ENCODE measurements around the gene KLF7. TPM values are rescaled to one million over a fixed set of nuclear protein-coding genes. Genes with fewer than 3 reads are reported as not detected.
"Not testable (repeated sequence)": the region's sequence is repeated elsewhere in the genome, so short reads cannot be mapped to it uniquely, and the experiment has no call there.

KLF7 gene
- total RNA-seq, 1 experiment from 2014 or later: 7.3 TPM

- no peak for DNase-seq (ENCODE audit: low read depth)
These were observed 99.6 kb downstream of the KLF7 start for GRCh38 chr2:207066166-207066565.

DNA sequence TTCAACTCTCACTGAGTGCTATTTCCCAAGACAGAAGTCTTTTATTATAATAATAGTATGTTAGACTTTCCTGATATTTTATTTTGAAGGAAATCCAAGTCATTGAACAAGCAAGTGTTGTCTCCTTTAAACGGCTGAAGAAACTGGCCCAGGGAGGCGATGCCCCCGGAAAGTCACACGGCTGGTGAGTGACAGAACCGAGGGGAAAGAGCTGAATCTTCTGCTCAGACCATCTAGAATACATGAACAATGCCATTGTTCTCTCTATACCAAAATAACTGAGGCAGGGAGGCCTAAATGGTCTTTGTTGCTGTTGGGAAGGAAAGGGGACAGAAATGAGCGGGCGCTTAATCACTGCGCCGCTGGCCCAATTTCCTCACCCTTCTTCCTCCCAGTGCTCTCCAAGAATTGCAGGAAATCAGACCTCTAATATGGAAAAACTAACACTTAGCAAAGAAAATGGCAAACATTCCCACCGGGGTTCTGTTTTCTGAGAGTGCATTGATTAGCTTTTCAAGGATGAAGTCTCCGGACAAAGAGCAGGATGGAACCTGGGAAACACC is 101.5 kb downstream of the KLF7 start:
- DNase-seq (ENCODE audit: low read depth): no peak

- no peak for DNase-seq (ENCODE audit: low read depth)
These were observed 104.6 kb downstream of the KLF7 start for GRCh38 chr2:207061181-207061580.

- DNase-seq (ENCODE audit: low read depth): peak; percentile 44
These were observed 110.5 kb downstream of the KLF7 start for GRCh38 chr2:207055257-207055656.

DNA sequence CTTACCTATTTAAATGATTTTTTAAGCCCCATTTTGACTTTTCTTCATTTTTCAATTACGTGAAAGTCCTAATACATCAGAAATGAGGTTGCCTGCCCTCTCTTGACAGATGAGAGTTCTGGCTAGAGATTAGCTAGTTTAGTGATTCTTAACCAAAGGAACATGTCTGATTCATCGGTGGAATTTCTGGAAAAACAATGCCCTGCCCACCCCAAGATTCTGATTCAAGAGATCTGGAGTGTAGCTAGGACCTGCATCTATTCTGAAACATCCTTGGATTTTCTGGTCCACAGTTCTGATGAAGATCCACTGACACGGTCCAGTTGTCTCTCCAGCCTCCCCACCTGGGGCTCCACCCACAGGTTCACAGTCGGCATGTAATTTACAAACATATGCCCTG is 111.2 kb downstream of the KLF7 start:
- DNase-seq (ENCODE audit: low read depth): no peak

GRCh38 chr2:207051385-207051965 is 114.3 kb downstream of the KLF7 start:
- no peak for DNase-seq (ENCODE audit: low read depth)

DNA sequence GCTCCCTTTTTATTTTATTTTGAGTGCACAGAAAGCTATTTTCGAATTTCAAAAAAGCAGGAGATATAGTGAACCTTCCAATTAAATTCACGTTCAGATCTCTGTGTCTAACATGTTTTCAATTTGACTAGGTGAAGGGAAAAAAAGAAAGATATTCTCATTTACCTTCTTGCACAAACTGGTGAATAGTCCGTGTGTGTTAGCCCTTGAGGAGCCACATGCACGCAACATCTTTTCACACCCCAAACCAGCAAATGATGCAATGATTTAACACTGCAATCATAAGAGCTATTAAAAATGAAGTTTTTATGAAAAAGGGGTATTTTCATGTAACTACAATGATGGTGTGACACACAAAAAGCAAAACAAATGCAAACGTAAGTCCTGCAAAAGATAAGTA is 116.6 kb downstream of the KLF7 start:
- DNase-seq (ENCODE audit: low read depth): no peak

- DNase-seq (ENCODE audit: low read depth): no peak
These were observed 117.3 kb downstream of the KLF7 start for GRCh38 chr2:207048416-207048815.

DNA sequence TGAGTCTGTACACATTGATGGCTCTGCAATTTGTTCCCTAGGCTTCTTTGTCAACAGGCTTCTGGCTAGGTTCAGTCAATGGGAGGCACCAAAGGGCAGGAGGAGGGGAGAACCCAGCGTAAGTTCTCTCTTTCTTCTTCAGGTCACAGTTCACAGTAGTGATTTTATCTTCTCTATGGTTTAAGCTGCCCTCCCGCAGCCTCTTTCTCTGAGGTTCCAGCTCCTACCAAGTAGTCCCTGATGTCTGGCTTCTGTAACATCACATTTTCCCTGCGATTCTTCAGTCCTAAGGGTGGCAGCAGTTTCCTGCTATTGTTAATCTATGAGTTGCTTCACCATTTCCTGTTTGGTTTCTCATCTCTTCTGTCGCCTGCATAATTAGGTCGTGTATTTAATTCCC is 119.0 kb downstream of the KLF7 start:
- peak; percentile 25 for DNase-seq (ENCODE audit: low read depth)

- no peak for DNase-seq (ENCODE audit: low read depth)
These were observed 120.2 kb downstream of the KLF7 start for GRCh38 chr2:207045531-207045930.

- DNase-seq (ENCODE audit: low read depth): no peak
These were observed 121.1 kb downstream of the KLF7 start for GRCh38 chr2:207044379-207045362.

- DNase-seq (ENCODE audit: low read depth): no peak
These were observed 122.9 kb downstream of the KLF7 start for GRCh38 chr2:207042841-207043240.

GRCh38 chr2:207041786-207042554 is 123.8 kb downstream of the KLF7 start:
- DNase-seq (ENCODE audit: low read depth): no peak

DNA sequence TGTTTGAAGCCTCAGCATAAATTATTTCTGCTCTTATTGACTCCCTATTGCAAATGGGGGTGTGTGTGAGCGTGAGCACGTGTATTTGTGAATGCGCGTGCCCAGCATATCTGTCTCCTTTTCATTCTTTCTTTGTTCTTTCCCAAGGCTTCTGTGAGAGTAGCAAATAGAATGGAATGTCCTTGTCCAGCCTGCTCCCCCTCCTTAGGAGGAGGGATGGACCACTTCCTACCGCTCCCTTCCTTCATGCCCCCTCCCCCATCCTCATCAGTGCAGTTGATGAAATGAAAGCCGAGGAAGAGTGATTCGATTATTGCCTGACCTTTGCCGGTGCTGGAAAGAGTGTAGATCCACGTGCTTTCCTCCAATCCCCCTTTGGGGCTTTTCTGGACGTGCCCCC is 124.5 kb downstream of the KLF7 start:
- no peak for DNase-seq (ENCODE audit: low read depth)

DNA sequence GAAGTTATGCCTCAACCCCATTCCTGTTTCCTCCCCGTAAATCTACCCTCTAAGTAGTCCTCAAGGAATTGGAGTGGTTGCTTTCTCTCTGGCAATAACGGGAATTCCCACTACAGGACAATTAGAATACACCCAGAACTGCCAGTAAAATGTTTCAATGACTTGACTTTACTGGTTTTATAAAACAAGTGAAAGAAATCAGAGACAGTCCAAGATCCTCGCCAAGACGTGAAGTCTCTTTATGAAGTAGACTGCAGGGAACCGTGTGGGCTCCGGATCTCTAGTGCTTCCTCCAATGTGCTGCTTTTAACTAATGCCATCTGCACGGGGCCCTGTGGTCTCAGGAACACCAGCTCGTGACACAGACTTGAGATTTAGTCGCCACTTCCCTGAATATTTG is 125.1 kb downstream of the KLF7 start:
- no peak for DNase-seq (ENCODE audit: low read depth)

GRCh38 chr2:207039225-207039624 is 126.5 kb downstream of the KLF7 start:
- DNase-seq (ENCODE audit: low read depth): no peak

- no peak for DNase-seq (ENCODE audit: low read depth)
These were observed 127.4 kb downstream of the KLF7 start for GRCh38 chr2:207038299-207038698.

DNA sequence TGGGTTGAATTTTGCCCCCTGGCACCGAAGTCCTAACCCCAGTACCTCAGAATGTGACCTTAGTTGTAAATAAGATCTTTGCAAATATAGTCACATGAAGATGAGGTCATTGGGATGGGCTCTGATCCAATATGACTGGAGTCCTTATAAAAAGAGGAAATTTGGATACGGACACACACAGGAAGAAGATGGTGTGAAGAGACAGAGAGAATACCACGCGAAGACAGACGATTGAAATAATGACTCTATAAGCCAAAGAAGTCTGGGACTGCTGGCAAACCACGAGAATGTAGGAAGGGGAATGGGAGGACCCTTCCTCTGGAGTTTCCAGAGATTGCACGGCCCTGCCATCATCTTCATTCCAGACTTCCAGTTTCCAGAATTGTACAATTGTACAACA is 127.9 kb downstream of the KLF7 start:
- peak; percentile 15 for DNase-seq (ENCODE audit: low read depth)

DNA sequence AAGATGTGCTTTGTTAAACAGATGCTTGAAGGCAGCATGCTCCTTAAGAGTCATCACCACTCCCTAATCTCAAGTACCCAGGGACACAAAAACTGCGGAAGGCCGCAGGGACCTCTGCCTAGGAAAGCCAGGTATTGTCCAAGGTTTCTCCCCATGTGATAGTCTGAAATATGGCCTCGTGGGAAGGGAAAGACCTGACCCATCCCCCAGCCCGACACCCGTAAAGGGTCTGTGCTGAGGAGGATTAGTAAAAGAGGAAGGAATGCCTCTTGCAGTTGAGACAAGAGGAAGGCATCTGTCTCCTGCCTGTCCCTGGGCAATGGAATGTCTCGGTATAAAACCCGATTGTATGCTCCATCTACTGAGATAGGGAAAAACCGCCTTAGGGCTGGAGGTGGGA is 128.7 kb downstream of the KLF7 start:
- not testable (repeated sequence) for DNase-seq (ENCODE audit: low read depth)

DNA sequence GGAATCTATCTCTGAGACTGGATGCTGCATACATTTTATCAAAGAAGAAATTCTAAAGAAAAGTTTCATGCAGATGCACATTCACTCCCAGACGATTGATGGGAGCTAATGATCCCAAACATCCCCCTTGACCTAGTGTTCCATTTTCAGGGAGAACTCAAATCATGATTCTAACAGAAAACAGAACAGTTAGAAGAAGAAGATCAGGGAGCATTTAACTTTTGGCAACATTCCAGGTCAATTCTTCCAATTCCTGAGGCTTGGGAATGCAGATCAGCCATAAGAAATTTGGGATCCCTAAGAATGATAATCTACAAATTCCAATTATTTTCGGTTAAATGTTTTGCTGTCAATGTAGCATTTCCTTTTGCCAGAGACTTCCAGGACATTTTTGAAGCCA is 129.9 kb downstream of the KLF7 start:
- no peak for DNase-seq (ENCODE audit: low read depth)

DNA sequence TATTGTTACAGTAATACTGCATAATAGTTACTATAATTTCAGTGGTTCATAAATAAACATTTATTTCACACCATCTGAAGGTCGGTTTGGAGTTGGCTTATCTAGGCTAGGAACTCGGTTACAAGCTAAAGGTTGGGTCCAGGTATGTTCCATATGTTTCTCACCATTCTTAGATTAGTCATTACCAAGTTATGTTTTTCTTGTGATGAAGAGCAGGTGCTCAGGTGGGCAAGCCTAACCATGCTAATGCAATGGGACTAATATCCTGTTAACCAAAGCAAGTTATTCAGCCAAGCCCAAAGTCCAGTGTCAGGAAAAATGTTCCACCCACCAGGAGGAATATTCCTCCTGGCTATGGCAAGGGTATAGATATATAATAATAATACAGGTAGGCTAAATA is 133.3 kb downstream of the KLF7 start:
- DNase-seq (ENCODE audit: low read depth): no peak

Data from RPMI7951 (cell line).